Measurements from ENCODE around the gene C1S.

DNA sequence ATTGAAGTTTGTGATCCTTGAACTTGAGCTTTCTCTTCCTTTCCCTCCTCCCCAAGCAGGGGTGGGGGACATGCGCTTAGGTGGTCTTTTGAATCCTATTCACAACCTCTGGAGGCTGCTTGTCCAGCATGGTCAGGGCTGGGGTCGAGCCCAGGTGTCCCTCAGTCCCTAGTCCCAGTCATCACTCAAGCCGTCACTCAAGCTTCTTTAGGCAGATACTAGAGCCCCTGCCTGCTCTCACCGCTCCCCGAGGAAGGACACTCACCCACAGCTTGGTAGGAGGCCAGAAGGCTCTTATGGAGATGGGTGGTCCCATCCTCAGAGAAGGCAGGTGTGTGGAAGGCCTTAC lies 49.0 kb downstream of the C1S start:
- TF ChIP-seq POLR2A (IDR thresholded peaks at IDR 0.05) (no peak), POLR2AphosphoS5 (IDR thresholded peaks at IDR 0.05) (no peak)
- TF ChIP-seq, protein P1, sequence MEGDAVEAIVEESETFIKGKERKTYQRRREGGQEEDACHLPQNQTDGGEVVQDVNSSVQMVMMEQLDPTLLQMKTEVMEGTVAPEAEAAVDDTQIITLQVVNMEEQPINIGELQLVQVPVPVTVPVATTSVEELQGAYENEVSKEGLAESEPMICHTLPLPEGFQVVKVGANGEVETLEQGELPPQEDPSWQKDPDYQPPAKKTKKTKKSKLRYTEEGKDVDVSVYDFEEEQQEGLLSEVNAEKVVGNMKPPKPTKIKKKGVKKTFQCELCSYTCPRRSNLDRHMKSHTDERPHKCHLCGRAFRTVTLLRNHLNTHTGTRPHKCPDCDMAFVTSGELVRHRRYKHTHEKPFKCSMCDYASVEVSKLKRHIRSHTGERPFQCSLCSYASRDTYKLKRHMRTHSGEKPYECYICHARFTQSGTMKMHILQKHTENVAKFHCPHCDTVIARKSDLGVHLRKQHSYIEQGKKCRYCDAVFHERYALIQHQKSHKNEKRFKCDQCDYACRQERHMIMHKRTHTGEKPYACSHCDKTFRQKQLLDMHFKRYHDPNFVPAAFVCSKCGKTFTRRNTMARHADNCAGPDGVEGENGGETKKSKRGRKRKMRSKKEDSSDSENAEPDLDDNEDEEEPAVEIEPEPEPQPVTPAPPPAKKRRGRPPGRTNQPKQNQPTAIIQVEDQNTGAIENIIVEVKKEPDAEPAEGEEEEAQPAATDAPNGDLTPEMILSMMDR (IDR thresholded peaks at IDR 0.05 in 8 of 11, conservative IDR thresholded peaks at IDR 0.05 in 3 of 11) = peak in 1 of 11 experiments; percentile 37

All from spleen (tissue), 7 donors.